ENCODE data around the gene KCNJ14.
A peak's percentile ranks its signal among the peaks of the same experiment; 100 is the strongest.
"Not testable (repeated sequence)": the region's sequence is repeated elsewhere in the genome, so short reads cannot be mapped to it uniquely, and the experiment has no call there.

The KCNJ14 gene

GRCh38 chr19:48479686-48480085, 24.3 kb downstream of the KCNJ14 start:
- Mint-ChIP-seq H3K4me1 (peaks cover 9% of the 10 kb centered on the region), H3K9me3 (no peaks in the 10 kb centered on the region), H3K36me3 (ENCODE audit: insufficient read depth) (peaks cover 10% of the 10 kb centered on the region), H3K27ac (ENCODE audit: low read depth) (peak overlapping the region; percentile 80), H3K4me3 (peak overlapping the region; percentile 83), H3K27me3 (no peaks in the 10 kb centered on the region)
- ATAC-seq (replicated peaks; ENCODE audit: extremely low read depth, poor library complexity, severe bottlenecking), result no peak
- no peak for DNase-seq (ENCODE audit: low spot score in 2 of 2)

- no peaks in the 10 kb centered on the region for H3K27me3 Mint-ChIP-seq
- peaks cover 9% of the 10 kb centered on the region for H3K4me1 Mint-ChIP-seq
- H3K4me3 Mint-ChIP-seq, result peak overlapping the region; percentile 83
- ATAC-seq (replicated peaks; ENCODE audit: extremely low read depth, poor library complexity, severe bottlenecking), result peak; percentile 22
- peak overlapping the region; percentile 80 for H3K27ac Mint-ChIP-seq (ENCODE audit: low read depth)
- H3K9me3 Mint-ChIP-seq, result no peaks in the 10 kb centered on the region
- peaks cover 10% of the 10 kb centered on the region for H3K36me3 Mint-ChIP-seq (ENCODE audit: insufficient read depth)
- no peak for DNase-seq (ENCODE audit: low spot score in 2 of 2)
Measured at GRCh38 chr19:48480183-48480557, 24.8 kb downstream of the KCNJ14 start.

GRCh38 chr19:48480558-48481500, 25.5 kb downstream of the KCNJ14 start:
- ATAC-seq (replicated peaks; ENCODE audit: extremely low read depth, poor library complexity, severe bottlenecking) (peak; percentile 85), DNase-seq (ENCODE audit: low spot score in 2 of 2) (peak in 1 of 2 donors; percentile 38)
- H3K36me3 Mint-ChIP-seq (ENCODE audit: insufficient read depth), result peaks cover 9% of the 10 kb centered on the region
- peaks cover 9% of the 10 kb centered on the region for H3K4me1 Mint-ChIP-seq
- H3K4me3 Mint-ChIP-seq, result peak overlapping the region; percentile 83
- no peaks in the 10 kb centered on the region for H3K27me3 Mint-ChIP-seq
- peak overlapping the region; percentile 80 for H3K27ac Mint-ChIP-seq (ENCODE audit: low read depth)
- H3K9me3 Mint-ChIP-seq, result no peaks in the 10 kb centered on the region

GRCh38 chr19:48481846-48482639, 26.7 kb downstream of the KCNJ14 start:
- H3K27ac Mint-ChIP-seq (ENCODE audit: low read depth), result no peak overlapping the region
- DNase-seq (ENCODE audit: low spot score in 2 of 2), result no peak
- peak overlapping the region; percentile 83 for H3K4me3 Mint-ChIP-seq

GRCh38 chr19:48483301-48483700, 27.9 kb downstream of the KCNJ14 start:
- peaks cover 9% of the 10 kb centered on the region for H3K4me1 Mint-ChIP-seq
- H3K27ac Mint-ChIP-seq (ENCODE audit: low read depth), result no peak overlapping the region
- DNase-seq (ENCODE audit: low spot score in 2 of 2) (no peak), ATAC-seq (replicated peaks; ENCODE audit: extremely low read depth, poor library complexity, severe bottlenecking) (no peak)
- peaks cover 8% of the 10 kb centered on the region for H3K36me3 Mint-ChIP-seq (ENCODE audit: insufficient read depth)
- no peaks in the 10 kb centered on the region for H3K27me3 Mint-ChIP-seq
- no peak overlapping the region for H3K4me3 Mint-ChIP-seq
- H3K9me3 Mint-ChIP-seq, result no peaks in the 10 kb centered on the region

More at GRCh38 chr19:48481846-48482639, 26.7 kb downstream of the KCNJ14 start:
- ATAC-seq (replicated peaks; ENCODE audit: extremely low read depth, poor library complexity, severe bottlenecking), result no peak
- peaks cover 5% of the 10 kb centered on the region for H3K36me3 Mint-ChIP-seq (ENCODE audit: insufficient read depth)
- H3K27me3 Mint-ChIP-seq, result no peaks in the 10 kb centered on the region
- H3K4me1 Mint-ChIP-seq, result peaks cover 9% of the 10 kb centered on the region
- no peaks in the 10 kb centered on the region for H3K9me3 Mint-ChIP-seq

GRCh38 chr19:48484247-48484893, 29.0 kb downstream of the KCNJ14 start:
- no peak overlapping the region for H3K4me3 Mint-ChIP-seq
- no peak for ATAC-seq (replicated peaks; ENCODE audit: extremely low read depth, poor library complexity, severe bottlenecking)
- no peak overlapping the region for H3K27ac Mint-ChIP-seq (ENCODE audit: low read depth)
- H3K4me1 Mint-ChIP-seq, result peaks cover 9% of the 10 kb centered on the region
- H3K36me3 Mint-ChIP-seq (ENCODE audit: insufficient read depth), result peaks cover 8% of the 10 kb centered on the region
- H3K27me3 Mint-ChIP-seq, result no peaks in the 10 kb centered on the region
- H3K9me3 Mint-ChIP-seq, result no peaks in the 10 kb centered on the region
- DNase-seq (ENCODE audit: low spot score in 2 of 2), result no peak

GRCh38 chr19:48484931-48485612, 29.7 kb downstream of the KCNJ14 start:
- Mint-ChIP-seq H3K27ac (ENCODE audit: low read depth) (no peak overlapping the region), H3K27me3 (no peaks in the 10 kb centered on the region), H3K4me1 (peaks cover 9% of the 10 kb centered on the region), H3K4me3 (no peak overlapping the region), H3K36me3 (ENCODE audit: insufficient read depth) (peaks cover 8% of the 10 kb centered on the region), H3K9me3 (no peaks in the 10 kb centered on the region)
- ATAC-seq (replicated peaks; ENCODE audit: extremely low read depth, poor library complexity, severe bottlenecking), result no peak
- DNase-seq (ENCODE audit: low spot score in 2 of 2), result no peak

- H3K9me3 Mint-ChIP-seq; H3K36me3 Mint-ChIP-seq (ENCODE audit: insufficient read depth); DNase-seq (ENCODE audit: low spot score in 2 of 2); H3K4me3 Mint-ChIP-seq; H3K27me3 Mint-ChIP-seq; ATAC-seq (replicated peaks; ENCODE audit: extremely low read depth, poor library complexity, severe bottlenecking); H3K27ac Mint-ChIP-seq (ENCODE audit: low read depth); H3K4me1 Mint-ChIP-seq: not testable (repeated sequence)
Measured at GRCh38 chr19:48486706-48487105, 31.3 kb downstream of the KCNJ14 start.

- peaks cover 6% of the 10 kb centered on the region for H3K36me3 Mint-ChIP-seq (ENCODE audit: insufficient read depth)
- no peak overlapping the region for H3K27ac Mint-ChIP-seq (ENCODE audit: low read depth)
- DNase-seq (ENCODE audit: low spot score in 2 of 2), result no peak
- no peak overlapping the region for H3K4me3 Mint-ChIP-seq
- peaks cover 10% of the 10 kb centered on the region for H3K27me3 Mint-ChIP-seq
- ATAC-seq (replicated peaks; ENCODE audit: extremely low read depth, poor library complexity, severe bottlenecking), result no peak
- H3K4me1 Mint-ChIP-seq, result peaks cover 16% of the 10 kb centered on the region
- no peaks in the 10 kb centered on the region for H3K9me3 Mint-ChIP-seq
Measured at GRCh38 chr19:48487544-48487943, 32.2 kb downstream of the KCNJ14 start.

GRCh38 chr19:48487948-48488347, 32.6 kb downstream of the KCNJ14 start:
- ATAC-seq (replicated peaks; ENCODE audit: extremely low read depth, poor library complexity, severe bottlenecking) (no peak), DNase-seq (ENCODE audit: low spot score in 2 of 2) (no peak)
- H3K27ac Mint-ChIP-seq (ENCODE audit: low read depth), result no peak overlapping the region
- H3K27me3 Mint-ChIP-seq, result peaks cover 14% of the 10 kb centered on the region
- H3K9me3 Mint-ChIP-seq, result no peaks in the 10 kb centered on the region
- no peak overlapping the region for H3K4me3 Mint-ChIP-seq
- H3K36me3 Mint-ChIP-seq (ENCODE audit: insufficient read depth), result peaks cover 7% of the 10 kb centered on the region
- peaks cover 20% of the 10 kb centered on the region for H3K4me1 Mint-ChIP-seq

GRCh38 chr19:48488478-48488877, 33.1 kb downstream of the KCNJ14 start:
- ATAC-seq (replicated peaks; ENCODE audit: extremely low read depth, poor library complexity, severe bottlenecking), result not testable (repeated sequence)

More at GRCh38 chr19:48488478-48488877, 33.1 kb downstream of the KCNJ14 start:
- not testable (repeated sequence) for H3K36me3 Mint-ChIP-seq (ENCODE audit: insufficient read depth); H3K4me3 Mint-ChIP-seq; DNase-seq (ENCODE audit: low spot score in 2 of 2); H3K27ac Mint-ChIP-seq (ENCODE audit: low read depth); H3K9me3 Mint-ChIP-seq
- Mint-ChIP-seq H3K4me1 (peaks cover 23% of the 10 kb centered on the region), H3K27me3 (peaks cover 15% of the 10 kb centered on the region)

All from central memory CD8-positive, alpha-beta T cell (primary cell).